ENCODE data around the gene KLF17.

Gene KLF17

GRCh38 chr1:44118682-44119081, at the start of gene KLF17:
Gene KLF17 (plus strand): TSS chr1:44118821. CDS start chr1:44118908, 87 bp downstream.
- DNase-seq = no peak

GRCh38 chr1:44071461-44071860, 47.2 kb upstream of the KLF17 start:
- no peak for DNase-seq

GRCh38 chr1:44072204-44072603, 46.4 kb upstream of the KLF17 start:
- DNase-seq = no peak

- DNase-seq = no peak
Measured at GRCh38 chr1:44072821-44073220, 45.8 kb upstream of the KLF17 start.

- peak; percentile 2 for DNase-seq
Measured at GRCh38 chr1:44073528-44073927, 45.1 kb upstream of the KLF17 start.

GRCh38 chr1:44074415-44074814, 44.2 kb upstream of the KLF17 start:
- no peak for DNase-seq

- peak; percentile 69 for DNase-seq
Measured at GRCh38 chr1:44076066-44076465, 42.6 kb upstream of the KLF17 start.

- DNase-seq = no peak
Measured at GRCh38 chr1:44077421-44077820, 41.2 kb upstream of the KLF17 start.

GRCh38 chr1:44078104-44078503, 40.5 kb upstream of the KLF17 start:
- no peak for DNase-seq

GRCh38 chr1:44079566-44079965, 39.1 kb upstream of the KLF17 start:
- no peak for DNase-seq

GRCh38 chr1:44084998-44085675, 33.5 kb upstream of the KLF17 start:
- DNase-seq = no peak

- DNase-seq = peak; percentile 6
Measured at GRCh38 chr1:44086692-44087474, 31.7 kb upstream of the KLF17 start.

- DNase-seq = peak; percentile 61
Measured at GRCh38 chr1:44089371-44090048, 29.1 kb upstream of the KLF17 start.

GRCh38 chr1:44090429-44091252, 28.0 kb upstream of the KLF17 start:
- no peak for DNase-seq

- no peak for DNase-seq
Measured at GRCh38 chr1:44094047-44094446, 24.6 kb upstream of the KLF17 start.

- no peak for DNase-seq
Measured at GRCh38 chr1:44100183-44100868, 18.3 kb upstream of the KLF17 start.

GRCh38 chr1:44101328-44101727, 17.3 kb upstream of the KLF17 start:
- DNase-seq = no peak

- peak; percentile 9 for DNase-seq
Measured at GRCh38 chr1:44103270-44104131, 15.1 kb upstream of the KLF17 start.

GRCh38 chr1:44105810-44106209, 12.8 kb upstream of the KLF17 start:
- DNase-seq = no peak

GRCh38 chr1:44108241-44108640, 10.4 kb upstream of the KLF17 start:
- no peak for DNase-seq

GRCh38 chr1:44108971-44109370, 9.7 kb upstream of the KLF17 start:
- DNase-seq = no peak
